DMS53 treated with DMSO at 0.1 percent for 48 hours (cell line): Measurements from ENCODE around the gene ZFR2.

ENCODE experiments used
- DNase-seq: peaks from one replicate; lab custom pipeline; 2025; ENCODE audit not compliant: unreplicated experiment; lab: John Stamatoyannopoulos, UW

ZFR2 gene

DNA sequence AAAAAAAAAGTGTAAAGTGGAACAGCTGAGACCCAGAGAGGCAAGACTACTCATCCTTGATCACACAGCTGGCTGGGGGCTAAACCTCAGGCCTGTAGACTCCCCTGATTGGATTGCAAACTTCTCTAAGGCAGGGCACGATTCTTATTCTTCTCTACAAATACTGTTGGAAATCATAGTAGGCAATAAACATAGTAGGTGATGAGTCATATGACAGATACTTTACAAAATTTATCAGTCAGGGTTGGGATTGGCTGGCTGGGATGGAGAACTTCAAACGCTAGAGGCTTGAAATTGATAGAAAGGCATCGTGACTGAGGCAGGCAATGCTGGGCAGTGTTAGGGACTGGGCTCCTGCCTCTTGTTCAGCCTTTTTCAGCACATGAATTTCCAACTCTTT lies 76.7 kb downstream of the ZFR2 start:
- DNase-seq = no peak

DNA sequence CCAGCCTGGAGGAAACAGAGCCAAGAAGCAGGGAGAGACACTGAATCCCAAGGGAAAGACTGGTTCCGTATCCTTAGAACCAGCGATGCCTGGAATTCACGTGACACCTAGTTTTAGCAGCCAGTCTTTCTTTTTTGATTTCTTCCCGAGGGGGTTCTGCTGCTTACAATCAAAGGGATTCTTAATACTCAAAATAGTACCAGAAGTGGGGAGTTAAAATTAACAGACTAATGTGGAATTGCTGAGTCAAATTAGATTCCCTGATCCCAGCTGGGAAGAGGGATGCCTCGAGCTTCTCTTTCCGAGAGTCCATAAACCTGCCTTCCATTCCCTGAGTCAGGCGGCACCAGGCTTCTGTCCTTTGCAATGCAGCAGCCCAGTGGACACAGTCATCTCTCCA lies 77.9 kb downstream of the ZFR2 start:
- no peak for DNase-seq

DNA sequence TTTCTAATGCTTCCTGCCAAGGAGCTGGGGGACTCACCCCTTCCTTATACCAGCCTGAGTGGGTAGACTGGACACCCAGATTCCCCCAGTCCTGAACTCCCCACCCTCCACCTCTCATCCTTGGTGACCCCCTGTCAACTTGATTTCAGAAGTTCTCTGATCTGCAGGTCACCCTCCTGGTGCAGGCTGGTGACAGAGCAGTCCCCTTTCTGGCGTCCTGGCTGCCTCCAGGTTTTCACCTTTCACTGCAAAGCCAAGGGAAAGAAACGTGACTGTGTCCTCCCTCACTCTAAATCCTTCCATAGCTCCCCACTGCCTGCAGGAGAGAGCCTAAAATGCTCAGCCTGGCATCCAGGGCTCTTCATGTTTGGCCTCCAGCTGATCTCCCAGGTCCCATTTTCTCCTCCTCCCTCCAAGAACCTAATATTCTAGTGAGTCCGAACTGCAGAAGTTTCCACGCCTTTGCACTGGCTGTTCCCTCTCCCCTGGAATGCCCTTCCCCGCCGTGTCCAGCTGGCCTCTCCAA lies 78.6 kb downstream of the ZFR2 start:
- no peak for DNase-seq

DNA sequence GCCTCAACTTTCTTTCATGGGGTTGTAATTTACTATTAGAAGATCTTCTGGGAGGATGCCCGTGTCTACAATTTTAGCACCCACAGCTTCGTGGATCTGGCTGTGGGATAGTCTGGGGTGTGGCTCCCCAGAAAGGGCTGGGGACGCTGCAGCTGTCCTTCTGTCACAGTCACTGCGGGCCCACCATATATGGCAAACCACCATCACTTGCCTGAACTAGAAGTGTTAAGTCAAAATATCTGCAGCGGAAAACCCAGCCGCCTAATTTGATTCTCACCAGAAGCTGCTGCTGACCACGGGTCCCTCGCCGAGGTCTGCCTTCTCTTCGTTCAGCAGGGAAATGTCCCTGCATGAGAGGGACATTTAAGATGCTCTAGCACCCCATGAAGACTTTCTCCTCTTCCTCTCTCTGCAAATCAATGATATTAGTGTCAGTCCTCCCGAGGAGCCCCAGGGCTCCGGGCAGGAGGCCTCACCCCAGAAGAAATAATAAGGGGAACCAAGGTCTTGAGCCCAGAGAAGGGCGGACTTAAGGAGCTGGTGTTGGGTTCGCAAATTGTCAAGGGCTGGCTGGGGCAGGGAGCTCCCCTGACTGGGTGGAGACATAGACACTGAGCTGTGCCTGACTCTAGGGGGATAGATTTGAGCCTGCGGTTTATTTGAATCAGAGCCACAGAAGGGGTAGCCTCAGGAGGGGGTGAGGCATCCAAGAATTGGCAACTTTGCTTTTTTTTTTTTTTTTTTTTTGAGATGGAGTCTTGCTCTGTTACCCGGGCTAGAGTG lies 79.7 kb downstream of the ZFR2 start:
- no peak for DNase-seq

DNA sequence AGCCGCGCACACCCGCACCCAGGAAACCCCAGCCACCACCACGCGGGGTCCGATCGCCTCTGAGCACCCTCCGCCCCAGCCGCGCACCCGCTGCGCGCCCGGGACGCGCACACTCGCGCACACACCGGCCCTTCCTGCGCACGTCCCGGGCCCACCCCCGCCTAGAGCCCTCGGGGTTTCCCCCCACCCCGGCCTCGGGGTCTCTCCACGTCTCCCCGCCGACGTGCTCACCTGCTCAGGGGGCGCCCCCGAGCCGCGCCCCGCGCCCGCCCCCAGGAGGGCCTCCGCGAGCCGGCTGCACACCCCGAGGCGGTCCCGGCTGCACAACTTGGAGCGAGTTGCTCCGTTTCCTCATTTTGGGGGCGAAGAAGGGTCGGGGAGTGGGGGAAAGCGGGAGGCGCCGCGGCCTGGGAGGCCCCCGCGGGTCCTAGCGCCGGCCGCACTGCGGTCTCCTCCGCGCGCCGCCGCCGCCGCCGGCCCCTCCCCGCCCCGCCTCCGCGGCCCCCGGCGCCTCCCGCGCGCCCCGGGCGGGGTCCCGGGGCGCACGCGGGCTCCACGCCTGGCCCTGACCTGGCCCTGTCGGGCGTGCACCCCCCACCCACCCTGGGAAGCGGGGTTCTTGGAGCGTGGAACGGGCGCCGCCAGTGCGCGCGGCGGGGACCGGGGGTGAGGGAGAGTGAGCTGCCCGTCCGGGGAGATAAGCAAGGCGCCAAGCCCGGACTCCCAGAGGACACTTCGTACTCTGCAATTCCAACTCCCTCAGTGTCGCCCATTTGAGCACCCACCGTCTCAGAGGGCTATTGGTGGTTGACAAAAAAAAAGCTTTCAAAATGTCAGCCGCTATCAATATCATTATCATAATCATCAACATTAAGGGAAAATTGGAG lies 82.7 kb downstream of the ZFR2 start, which contains the start of gene MATK:
MATK (minus strand) TSS at position 444 of the 887 bp plus-strand sequence. CDS start 1,246 bp downstream, outside the sequence.
- no peak for DNase-seq

DNA sequence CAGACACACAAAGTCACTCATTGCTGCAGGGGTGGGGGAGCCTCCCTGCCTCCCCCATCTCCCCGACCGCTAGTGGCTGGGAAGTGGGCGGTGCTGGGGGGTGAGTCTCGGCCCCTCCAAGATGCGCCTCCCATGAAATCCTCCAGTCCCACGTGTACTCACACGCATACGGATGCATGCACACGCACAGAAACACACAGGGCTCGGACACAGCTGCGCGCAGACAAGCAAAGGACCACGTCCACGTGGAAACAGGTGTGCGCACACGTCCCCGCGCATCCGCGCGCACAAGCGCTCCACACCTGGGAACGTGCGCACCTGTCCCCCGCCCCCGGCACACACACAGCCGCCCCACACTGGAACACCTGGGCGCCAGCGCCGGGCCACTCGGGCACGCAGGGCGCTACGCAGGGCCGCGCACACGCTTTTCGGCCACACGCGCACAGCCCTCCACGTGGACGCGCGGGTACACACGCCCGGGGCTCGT lies 83.3 kb downstream of the ZFR2 start:
- no peak for DNase-seq

DNA sequence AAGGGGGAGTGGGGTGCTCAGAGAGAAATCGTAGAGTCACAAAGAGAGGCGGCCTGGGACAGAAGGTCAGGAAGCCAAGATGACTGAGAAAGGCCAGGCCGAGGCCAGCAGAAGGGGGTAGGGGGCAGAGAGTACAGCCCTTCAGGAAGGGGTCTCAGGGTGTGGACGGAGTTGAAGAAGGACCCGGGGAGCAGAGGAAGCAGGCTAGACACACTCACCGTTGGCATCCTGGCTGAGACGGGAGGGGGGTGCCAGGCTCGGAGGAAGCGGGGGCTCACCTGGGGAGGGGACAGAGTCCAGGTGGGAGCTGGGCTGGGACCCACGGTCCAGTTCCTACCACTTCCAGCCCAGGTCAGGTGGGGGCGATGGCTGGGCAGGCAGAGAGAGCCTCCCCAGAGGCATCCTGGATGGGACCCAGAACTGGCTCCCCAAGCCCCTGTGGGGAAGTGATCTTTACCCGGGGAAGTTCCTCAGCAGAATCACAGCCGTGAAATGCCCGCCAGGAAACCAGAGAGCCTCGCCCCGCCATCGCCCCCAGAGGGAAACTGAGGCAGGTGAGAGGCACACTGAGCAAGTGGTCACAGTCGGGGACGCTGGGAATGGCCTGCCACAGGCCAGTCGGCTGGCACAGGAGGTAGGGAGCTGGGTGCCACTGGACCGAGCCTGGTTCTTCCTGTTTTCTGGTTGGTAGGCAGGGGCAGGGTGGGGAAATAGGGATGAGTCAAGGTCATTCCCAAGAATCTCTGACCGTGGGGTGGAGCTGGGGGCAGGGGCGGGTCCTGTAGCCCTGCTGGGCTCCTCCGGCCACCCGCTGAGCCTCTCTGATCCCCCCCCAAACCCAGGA lies 84.0 kb downstream of the ZFR2 start:
- no peak for DNase-seq

DNA sequence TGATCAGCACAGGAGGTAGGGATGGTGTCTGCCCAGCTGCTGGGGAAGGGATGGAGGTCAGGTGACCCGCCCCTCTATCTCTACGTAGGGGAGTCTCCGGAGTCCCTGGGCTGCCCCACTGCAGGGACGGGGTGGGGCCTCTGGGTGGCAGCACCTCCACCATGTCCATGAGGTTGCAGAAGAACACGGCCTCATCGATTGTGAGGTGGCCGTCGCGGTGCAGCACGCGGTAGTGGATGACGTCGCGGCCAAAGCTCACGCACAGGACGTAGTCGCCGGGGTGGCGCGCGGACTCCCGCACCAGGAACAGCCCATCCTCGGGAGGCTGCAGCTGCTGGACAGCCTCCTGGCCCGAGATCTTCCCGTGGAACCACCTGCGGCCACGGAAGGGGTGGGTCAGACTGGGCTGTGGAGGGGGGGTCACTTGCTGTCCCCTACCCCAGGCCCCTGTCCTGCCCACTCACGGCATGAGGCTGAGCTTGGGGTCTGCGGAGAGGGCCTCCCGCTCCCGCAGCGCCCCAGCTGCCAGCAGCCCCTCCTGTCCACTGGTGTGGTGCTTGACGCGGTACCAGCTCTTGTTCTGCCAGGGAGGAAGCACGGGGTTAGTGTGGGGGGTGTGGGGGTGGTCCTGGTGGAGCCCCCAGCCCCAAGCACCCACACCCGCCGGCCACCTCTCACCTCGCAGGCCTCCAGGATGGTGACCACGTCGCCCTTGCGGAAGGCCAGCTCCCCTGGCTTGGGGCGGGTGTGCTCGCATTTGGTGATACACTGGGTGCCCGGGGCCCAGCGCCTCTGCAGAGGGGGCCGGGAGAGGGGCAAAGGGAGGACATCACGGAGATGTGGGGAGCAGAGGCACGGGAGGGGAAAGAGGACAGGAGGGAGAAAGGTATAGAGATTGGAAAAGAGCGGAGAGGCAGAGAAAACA lies 84.9 kb downstream of the ZFR2 start:
- peak; percentile 3 for DNase-seq

DNA sequence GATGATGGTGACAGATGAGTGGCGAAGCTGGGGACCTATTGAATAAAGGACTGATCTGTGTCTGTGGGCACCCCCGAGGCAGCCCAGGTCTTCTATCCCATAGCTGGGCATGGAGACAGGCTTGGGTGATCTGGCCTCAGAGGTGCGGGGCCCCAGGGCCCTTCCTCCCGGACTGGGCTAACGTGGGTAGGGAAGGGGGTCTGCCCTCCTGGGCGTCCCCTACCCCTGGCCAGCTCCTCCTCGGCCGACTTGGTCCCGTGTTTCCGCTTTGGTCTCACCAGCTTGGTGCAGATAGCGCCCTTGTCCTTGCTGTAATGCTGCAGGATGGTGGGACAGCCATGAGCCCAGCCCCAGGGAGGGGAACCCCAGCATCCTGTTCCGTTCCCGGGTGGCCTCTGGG lies 85.9 kb downstream of the ZFR2 start:
- DNase-seq = no peak

DNA sequence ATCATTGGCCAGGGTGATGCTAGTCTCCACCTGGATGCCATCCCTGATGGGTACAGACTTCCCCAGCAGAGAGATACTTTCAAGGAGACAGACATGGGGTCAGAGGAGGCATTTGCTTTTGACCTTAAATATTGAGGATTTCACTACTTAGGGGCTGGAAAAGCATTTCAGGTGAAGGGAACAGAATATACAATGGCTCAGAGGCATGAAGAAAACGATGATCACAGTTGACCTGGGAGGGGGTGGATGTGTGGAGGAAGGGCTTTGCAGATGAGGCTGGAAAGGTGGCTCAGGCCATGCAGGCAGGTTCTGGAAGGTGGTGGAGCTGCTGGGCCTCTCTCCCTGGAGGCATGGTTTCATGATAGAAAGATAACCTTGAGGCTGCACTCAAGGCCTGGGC lies 86.5 kb downstream of the ZFR2 start:
- no peak for DNase-seq

DNA sequence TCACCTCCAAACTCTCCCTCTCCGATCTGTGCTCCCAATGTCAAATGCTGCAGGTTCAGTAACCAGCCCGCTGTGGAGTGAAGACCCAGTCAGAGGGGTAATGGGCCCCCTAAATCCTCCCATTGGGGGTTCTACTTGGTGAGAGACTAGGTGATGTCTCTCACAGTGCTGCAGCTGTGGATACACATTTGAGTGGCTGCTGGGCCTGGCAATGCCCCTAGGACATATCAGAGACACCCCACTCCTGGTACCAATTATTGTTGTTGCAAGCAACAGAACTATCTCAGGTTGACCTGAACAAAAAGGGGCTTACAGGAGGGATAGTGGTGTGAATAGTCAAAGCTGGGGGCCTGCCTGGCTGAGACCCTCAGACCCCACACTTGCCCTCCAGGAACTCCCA lies 87.2 kb downstream of the ZFR2 start:
- DNase-seq = no peak

DNA sequence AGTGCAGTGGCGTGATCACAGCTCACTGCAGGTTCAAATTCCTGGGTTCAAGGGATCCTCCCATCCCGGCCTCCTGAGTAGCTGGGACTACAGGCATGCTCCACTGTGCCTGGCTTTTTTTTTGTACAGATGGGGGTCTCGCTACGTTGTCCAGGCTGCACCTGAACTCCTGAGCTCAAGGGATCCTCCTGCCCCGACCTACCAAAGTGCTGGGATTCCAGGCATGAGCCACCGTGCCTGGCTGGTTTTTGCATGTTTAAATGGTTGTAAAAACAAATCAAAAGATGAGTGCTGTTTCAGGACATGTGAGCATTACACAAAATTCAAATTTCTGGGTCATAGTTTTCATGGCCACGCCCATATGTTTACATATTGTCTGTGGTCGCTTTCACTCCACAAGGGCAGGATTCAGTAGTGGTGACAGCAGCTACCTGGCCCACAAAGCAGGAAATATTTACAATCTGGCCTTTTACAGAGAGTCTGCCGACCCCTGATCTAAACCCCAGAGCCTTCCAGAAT lies 88.0 kb downstream of the ZFR2 start:
- DNase-seq = no peak

DNA sequence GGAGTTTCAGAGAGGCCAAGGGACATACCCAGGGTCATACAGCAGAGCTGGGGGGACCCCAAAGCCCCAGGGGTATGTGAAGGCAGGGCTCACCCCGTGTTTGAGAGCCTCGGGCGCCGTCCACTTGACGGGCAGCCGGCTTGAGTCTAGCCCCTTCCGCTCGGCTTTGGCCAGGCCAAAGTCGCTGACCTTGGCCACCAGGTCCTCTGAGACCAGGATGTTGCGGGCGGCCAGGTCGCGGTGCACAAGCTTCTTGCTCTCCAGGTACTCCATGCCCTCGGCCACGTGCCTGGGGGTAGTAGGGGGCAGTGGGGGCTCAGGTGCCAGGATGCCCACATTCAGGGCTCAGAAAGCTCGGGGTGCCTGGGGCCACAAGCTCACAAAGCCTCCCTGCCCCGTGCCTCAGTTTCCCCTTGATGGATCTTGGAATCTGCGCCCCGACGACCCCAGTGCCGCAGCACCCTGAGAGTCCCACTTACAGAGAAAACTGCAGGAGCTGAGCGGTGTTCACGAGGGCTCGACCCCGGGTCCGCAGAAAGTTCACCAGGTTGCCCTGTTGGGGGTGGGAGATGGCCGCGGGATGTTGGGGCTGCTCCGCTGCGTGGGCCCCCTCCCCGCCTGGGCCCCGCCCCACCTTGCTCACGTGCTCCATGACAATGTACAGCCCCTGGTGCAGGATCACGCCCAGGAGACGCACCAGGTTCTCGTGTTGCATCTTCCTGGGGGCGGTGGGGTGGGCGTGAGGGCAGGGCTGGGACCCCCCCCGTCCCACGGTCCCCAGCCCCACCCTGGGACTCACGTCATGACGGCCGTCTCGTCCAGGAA lies 89.7 kb downstream of the ZFR2 start:
- DNase-seq = no peak

DNA sequence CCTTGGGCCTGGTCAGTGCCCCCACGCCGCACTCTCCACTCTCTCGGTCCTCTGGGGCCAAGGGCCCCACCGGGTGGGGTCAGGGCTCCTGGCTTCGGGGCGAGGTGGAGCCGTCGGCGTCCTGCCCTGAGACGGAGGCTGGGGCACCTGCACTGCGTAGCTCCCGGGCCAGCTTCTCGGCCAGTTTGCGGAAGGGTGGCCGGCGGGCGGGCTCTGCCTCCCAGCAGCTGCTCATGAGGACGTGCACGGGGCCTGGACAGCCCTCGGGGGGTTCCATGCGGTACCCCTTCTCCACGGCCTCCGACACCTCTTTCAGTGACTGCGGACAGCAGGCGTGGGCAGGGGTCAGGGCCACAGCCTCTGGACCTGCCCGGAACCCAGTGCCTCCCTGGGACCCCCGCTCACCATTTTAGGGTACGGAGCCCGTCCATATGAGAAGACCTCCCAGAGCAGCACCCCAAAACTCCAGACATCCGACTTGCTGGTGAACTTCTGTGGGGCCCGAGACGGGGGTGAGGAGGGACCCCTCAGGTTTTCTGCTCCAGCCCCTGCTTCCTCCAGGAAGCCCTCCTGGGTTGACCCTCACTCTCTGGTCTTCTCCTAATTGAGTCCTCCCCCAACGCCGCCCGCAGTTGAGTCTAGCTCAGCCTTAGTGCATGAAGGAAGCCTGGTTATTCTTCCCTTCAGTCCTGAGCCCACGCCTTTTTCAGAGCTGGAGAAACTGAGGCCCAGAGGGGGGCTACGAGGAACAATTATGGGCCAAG lies 90.6 kb downstream of the ZFR2 start:
- no peak for DNase-seq

DNA sequence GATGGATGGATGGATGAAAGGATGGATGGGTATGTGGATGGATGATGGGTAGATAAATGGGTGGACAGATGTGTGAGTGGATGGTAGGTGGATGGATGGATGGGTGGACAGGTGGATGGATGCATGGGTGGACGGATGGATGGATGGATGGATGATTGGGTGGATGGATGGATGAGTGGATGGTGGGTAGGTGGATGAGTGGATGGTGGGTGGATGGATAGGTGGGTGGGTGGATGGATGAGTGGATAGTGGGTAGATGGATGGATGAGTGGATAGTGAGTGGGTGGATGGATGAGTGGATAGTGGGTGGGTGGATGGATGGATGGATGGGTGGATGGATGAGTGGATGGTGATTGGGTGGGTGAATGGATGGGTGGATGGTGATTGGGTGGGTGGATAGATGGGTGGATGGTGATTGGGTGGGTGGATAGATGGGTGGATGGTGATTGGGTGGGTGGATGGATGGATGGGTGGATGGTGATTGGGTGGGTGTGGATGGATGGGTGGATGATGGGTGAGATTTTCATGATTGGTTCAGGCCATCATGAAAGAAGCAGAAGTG lies 92.3 kb downstream of the ZFR2 start:
- DNase-seq = no peak

DNA sequence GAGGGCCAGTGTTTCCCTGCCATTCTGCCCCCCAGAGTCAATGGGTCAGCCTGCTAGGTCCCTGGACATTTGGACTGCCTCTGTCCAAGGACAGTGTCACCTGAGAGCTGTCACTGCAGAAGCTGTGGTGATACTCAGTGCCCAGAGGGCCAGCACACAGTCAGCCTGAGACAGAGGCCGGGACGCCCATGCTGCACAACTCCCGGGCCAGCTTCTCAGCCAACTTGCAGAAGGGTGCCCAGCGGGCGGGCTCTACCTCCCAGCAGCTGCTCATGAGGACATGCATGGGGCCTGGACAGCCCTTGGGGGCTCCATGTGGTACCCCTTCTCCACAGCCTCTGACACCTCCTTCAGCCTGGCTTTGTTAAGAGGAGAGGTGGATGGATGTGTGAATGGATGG lies 93.0 kb downstream of the ZFR2 start:
- no peak for DNase-seq

DNA sequence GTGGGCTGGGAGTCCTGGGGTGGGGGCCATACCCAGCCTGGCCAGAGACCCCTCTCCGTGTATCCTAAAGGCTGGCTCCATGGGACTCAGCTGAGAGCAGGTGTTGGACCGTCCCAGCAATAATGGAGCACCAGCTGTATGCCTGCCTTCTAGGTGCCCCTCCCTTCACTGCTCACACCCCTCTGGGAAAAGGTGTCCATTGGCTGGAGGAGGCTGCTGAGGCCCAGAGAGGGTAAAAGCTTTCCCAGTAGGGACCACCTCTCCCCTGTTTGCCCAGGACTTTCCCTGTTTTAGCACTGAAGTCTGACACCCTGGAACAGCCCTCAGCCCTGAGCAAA lies 93.5 kb downstream of the ZFR2 start:
- DNase-seq = no peak
